ENCODE measurements around the gene ZNF396.

GRCh38 chr18:35371412-35372195 is 5.5 kb downstream of the ZNF396 start:
- TF ChIP-seq CTCF (IDR thresholded peaks at IDR 0.05) (no peak), POLR2A (IDR thresholded peaks at IDR 0.05) (no peak), POLR2AphosphoS5 (IDR thresholded peaks at IDR 0.05) (no peak)

Measured in upper lobe of left lung (tissue), 4 donors.